ENCODE data around the gene METTL6. TPM values are rescaled to one million over a fixed set of nuclear protein-coding genes. Genes with fewer than 3 reads are reported as not detected.
A peak's percentile ranks its signal among the peaks of the same experiment; 100 is the strongest.

The METTL6 gene, protein sequence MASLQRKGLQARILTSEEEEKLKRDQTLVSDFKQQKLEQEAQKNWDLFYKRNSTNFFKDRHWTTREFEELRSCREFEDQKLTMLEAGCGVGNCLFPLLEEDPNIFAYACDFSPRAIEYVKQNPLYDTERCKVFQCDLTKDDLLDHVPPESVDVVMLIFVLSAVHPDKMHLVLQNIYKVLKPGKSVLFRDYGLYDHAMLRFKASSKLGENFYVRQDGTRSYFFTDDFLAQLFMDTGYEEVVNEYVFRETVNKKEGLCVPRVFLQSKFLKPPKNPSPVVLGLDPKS
- 20.9 and 23.2 TPM in 2 replicates for total RNA-seq (2014; rRNA removed; shearing (Covaris generic); ENCODE audit: low replicate concordance)

GRCh38 chr3:15427182-15427880, at the start of gene METTL6, which contains the start of gene EAF1:
Gene METTL6, minus strand, starts transcription at chr3:15427544. Its CDS starts 1,033 bp downstream, at chr3:15426511.
Gene EAF1, plus strand, starts transcription at chr3:15427598. Its CDS starts 182 bp downstream, at chr3:15427780.
- no peaks in the 10 kb centered on the region for H3K27me3 ChIP-seq (ENCODE audit: low read length)
- DNase-seq, result peak; percentile 94
- H3K9me2 ChIP-seq (replicated peaks; ENCODE audit: insufficient read depth, low read length), result no peaks in the 10 kb centered on the region; the same call in 1 of the 2 replicates
- peaks cover 24% of the 10 kb centered on the region for H3K36me3 ChIP-seq (ENCODE audit: insufficient read depth, low read length)
- H3K4me3 ChIP-seq (ENCODE audit: low read length), result peak within 1 kb of the TSS; percentile 82
- peaks cover 29% of the 10 kb centered on the region for H3K4me1 ChIP-seq (ENCODE audit: low read length)
- peaks cover 12% of the 10 kb centered on the region for H4K20me1 ChIP-seq (ENCODE audit: insufficient read depth, low read depth, low read length)
- peaks cover 83% of the 10 kb centered on the region for H3K79me2 ChIP-seq (ENCODE audit: low read length)
- peak within 1 kb of the TSS; percentile 77 for H3K4me2 ChIP-seq (ENCODE audit: low read depth, low read length, poor library complexity, severe bottlenecking)
- peak within 1 kb of the TSS; percentile 59; the same call in 1 of the 2 replicates for H2AFZ ChIP-seq (ENCODE audit: low read length)
- H3K9ac ChIP-seq (ENCODE audit: low read length), result peak within 1 kb of the TSS; percentile 92
- peak within 1 kb of the TSS; percentile 25; the same call in 1 of the 2 replicates for H3K27ac ChIP-seq (ENCODE audit: low read length)
- no peaks in the 10 kb centered on the region for H3K9me3 ChIP-seq (ENCODE audit: low read length)

DNA sequence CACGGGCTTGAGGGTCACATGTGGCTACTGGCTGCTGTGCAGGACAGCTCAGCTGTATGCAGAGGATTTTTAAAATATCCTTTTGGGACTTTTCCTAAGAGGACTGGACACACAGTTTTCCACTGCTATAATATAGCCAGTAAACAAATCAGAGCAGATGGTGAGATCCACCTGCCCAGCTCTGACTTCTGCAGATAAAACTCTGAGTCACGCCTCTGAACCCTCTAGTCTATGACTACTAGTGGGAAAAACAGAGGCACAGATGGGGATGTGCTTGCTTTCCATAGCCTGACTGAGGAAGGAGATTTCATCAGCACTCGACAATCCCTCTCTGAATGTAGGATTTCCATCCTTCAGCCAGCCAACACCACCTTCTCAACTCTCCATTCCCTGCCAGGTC, 49.0 kb upstream of the METTL6 start:
- Histone ChIP-seq H3K79me2 (ENCODE audit: low read length) (no peaks in the 10 kb centered on the region), H4K20me1 (ENCODE audit: insufficient read depth, low read depth, low read length) (no peaks in the 10 kb centered on the region), H3K36me3 (ENCODE audit: insufficient read depth, low read length) (no peaks in the 10 kb centered on the region), H3K27ac (ENCODE audit: low read length) (no peak overlapping the region), H3K9me3 (ENCODE audit: low read length) (no peaks in the 10 kb centered on the region), H2AFZ (ENCODE audit: low read length) (no peak overlapping the region), H3K27me3 (ENCODE audit: low read length) (no peaks in the 10 kb centered on the region), H3K4me2 (ENCODE audit: low read depth, low read length, poor library complexity, severe bottlenecking) (no peak overlapping the region), H3K4me1 (ENCODE audit: low read length) (peaks cover 36% of the 10 kb centered on the region), H3K4me3 (ENCODE audit: low read length) (no peak overlapping the region), H3K9ac (ENCODE audit: low read length) (no peak overlapping the region), H3K9me2 (replicated peaks; ENCODE audit: insufficient read depth, low read length) (no peaks in the 10 kb centered on the region)
- DNase-seq, result no peak

GRCh38 chr3:15475161-15475560, 47.8 kb upstream of the METTL6 start:
- no peaks in the 10 kb centered on the region for H3K9me2 ChIP-seq (replicated peaks; ENCODE audit: insufficient read depth, low read length)
- peaks cover 36% of the 10 kb centered on the region for H3K4me1 ChIP-seq (ENCODE audit: low read length)
- H3K27me3 ChIP-seq (ENCODE audit: low read length), result no peaks in the 10 kb centered on the region
- H3K79me2 ChIP-seq (ENCODE audit: low read length), result no peaks in the 10 kb centered on the region
- no peak overlapping the region for H3K4me3 ChIP-seq (ENCODE audit: low read length)
- H3K4me2 ChIP-seq (ENCODE audit: low read depth, low read length, poor library complexity, severe bottlenecking), result peak overlapping the region; percentile 48
- DNase-seq, result no peak
- H3K27ac ChIP-seq (ENCODE audit: low read length), result no peak overlapping the region
- peak overlapping the region; percentile 34; the same call in 1 of the 2 replicates for H3K9ac ChIP-seq (ENCODE audit: low read length)
- no peaks in the 10 kb centered on the region for H3K9me3 ChIP-seq (ENCODE audit: low read length)
- no peaks in the 10 kb centered on the region for H4K20me1 ChIP-seq (ENCODE audit: insufficient read depth, low read depth, low read length)
- H2AFZ ChIP-seq (ENCODE audit: low read length), result no peak overlapping the region
- H3K36me3 ChIP-seq (ENCODE audit: insufficient read depth, low read length), result no peaks in the 10 kb centered on the region

GRCh38 chr3:15471861-15472260, 44.5 kb upstream of the METTL6 start:
- no peak for DNase-seq
- Histone ChIP-seq H3K4me1 (ENCODE audit: low read length) (peaks cover 25% of the 10 kb centered on the region), H2AFZ (ENCODE audit: low read length) (no peak overlapping the region), H3K4me2 (ENCODE audit: low read depth, low read length, poor library complexity, severe bottlenecking) (no peak overlapping the region), H3K9ac (ENCODE audit: low read length) (no peak overlapping the region), H3K9me3 (ENCODE audit: low read length) (no peaks in the 10 kb centered on the region), H3K9me2 (replicated peaks; ENCODE audit: insufficient read depth, low read length) (no peaks in the 10 kb centered on the region), H3K27ac (ENCODE audit: low read length) (no peak overlapping the region), H3K79me2 (ENCODE audit: low read length) (no peaks in the 10 kb centered on the region), H3K36me3 (ENCODE audit: insufficient read depth, low read length) (no peaks in the 10 kb centered on the region), H3K27me3 (ENCODE audit: low read length) (no peaks in the 10 kb centered on the region), H4K20me1 (ENCODE audit: insufficient read depth, low read depth, low read length) (no peaks in the 10 kb centered on the region), H3K4me3 (ENCODE audit: low read length) (no peak overlapping the region)

DNA sequence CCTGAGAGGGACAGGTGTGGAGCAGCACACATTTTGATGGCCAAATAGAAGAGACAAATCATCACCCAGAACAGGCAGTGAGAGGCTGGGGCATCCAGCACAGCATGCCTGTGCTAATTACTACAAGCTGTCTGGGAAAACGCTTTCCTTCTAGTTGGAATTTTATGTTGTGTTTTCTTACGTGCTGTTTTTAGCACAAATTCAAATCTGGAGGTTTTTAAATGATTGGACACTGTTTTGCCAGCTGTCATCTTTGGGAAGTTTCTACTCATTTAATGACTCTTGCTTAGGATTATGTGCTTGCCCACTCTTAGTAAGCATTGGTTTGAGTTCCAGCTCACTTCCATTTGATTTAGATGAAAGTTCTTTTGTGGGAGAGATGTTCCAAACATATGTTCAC, 43.5 kb upstream of the METTL6 start:
- no peak overlapping the region for H3K4me2 ChIP-seq (ENCODE audit: low read depth, low read length, poor library complexity, severe bottlenecking)
- no peak overlapping the region for H3K4me3 ChIP-seq (ENCODE audit: low read length)
- no peak overlapping the region for H3K9ac ChIP-seq (ENCODE audit: low read length)
- no peak overlapping the region for H3K27ac ChIP-seq (ENCODE audit: low read length)
- no peaks in the 10 kb centered on the region for H4K20me1 ChIP-seq (ENCODE audit: insufficient read depth, low read depth, low read length)
- no peaks in the 10 kb centered on the region for H3K27me3 ChIP-seq (ENCODE audit: low read length)
- H3K4me1 ChIP-seq (ENCODE audit: low read length), result peaks cover 16% of the 10 kb centered on the region
- no peaks in the 10 kb centered on the region for H3K9me2 ChIP-seq (replicated peaks; ENCODE audit: insufficient read depth, low read length)
- no peak for DNase-seq
- H3K36me3 ChIP-seq (ENCODE audit: insufficient read depth, low read length), result no peaks in the 10 kb centered on the region
- H3K79me2 ChIP-seq (ENCODE audit: low read length), result no peaks in the 10 kb centered on the region
- no peak overlapping the region for H2AFZ ChIP-seq (ENCODE audit: low read length)
- H3K9me3 ChIP-seq (ENCODE audit: low read length), result no peaks in the 10 kb centered on the region

DNA sequence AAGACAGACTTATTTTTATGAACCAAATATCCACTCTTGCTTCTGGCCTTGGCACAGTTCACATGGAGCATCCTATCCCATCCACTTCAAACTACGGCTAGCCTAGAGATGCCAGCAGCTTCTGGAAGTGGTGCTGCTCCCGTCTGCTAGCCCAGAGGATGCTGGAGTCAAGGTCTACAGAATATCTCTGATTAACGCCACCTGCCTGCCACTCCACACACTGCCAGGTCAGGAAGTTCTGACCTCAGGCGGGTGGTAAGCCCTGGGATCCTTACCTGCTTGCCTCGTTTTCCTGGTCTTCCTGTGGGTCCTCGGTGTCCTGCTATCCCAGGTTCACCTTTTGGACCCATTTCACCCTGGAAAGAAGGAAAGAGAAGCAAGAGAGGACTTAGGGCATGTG, 42.9 kb upstream of the METTL6 start:
- peak; percentile 50 for DNase-seq
- H3K9ac ChIP-seq (ENCODE audit: low read length), result no peak overlapping the region
- no peaks in the 10 kb centered on the region for H4K20me1 ChIP-seq (ENCODE audit: insufficient read depth, low read depth, low read length)
- no peak overlapping the region for H3K4me3 ChIP-seq (ENCODE audit: low read length)
- peaks cover 14% of the 10 kb centered on the region for H3K4me1 ChIP-seq (ENCODE audit: low read length)
- H3K27ac ChIP-seq (ENCODE audit: low read length), result no peak overlapping the region
- H3K9me3 ChIP-seq (ENCODE audit: low read length), result no peaks in the 10 kb centered on the region
- H3K27me3 ChIP-seq (ENCODE audit: low read length), result no peaks in the 10 kb centered on the region
- H3K4me2 ChIP-seq (ENCODE audit: low read depth, low read length, poor library complexity, severe bottlenecking), result no peak overlapping the region
- no peaks in the 10 kb centered on the region for H3K9me2 ChIP-seq (replicated peaks; ENCODE audit: insufficient read depth, low read length)
- no peaks in the 10 kb centered on the region for H3K79me2 ChIP-seq (ENCODE audit: low read length)
- no peak overlapping the region for H2AFZ ChIP-seq (ENCODE audit: low read length)
- no peaks in the 10 kb centered on the region for H3K36me3 ChIP-seq (ENCODE audit: insufficient read depth, low read length)

- Histone ChIP-seq H3K9me2 (replicated peaks; ENCODE audit: insufficient read depth, low read length) (no peaks in the 10 kb centered on the region), H3K4me2 (ENCODE audit: low read depth, low read length, poor library complexity, severe bottlenecking) (no peak overlapping the region), H3K27ac (ENCODE audit: low read length) (no peak overlapping the region), H3K36me3 (ENCODE audit: insufficient read depth, low read length) (no peaks in the 10 kb centered on the region), H3K9me3 (ENCODE audit: low read length) (no peaks in the 10 kb centered on the region), H3K4me3 (ENCODE audit: low read length) (no peak overlapping the region), H2AFZ (ENCODE audit: low read length) (no peak overlapping the region), H3K27me3 (ENCODE audit: low read length) (no peaks in the 10 kb centered on the region), H3K79me2 (ENCODE audit: low read length) (no peaks in the 10 kb centered on the region), H4K20me1 (ENCODE audit: insufficient read depth, low read depth, low read length) (no peaks in the 10 kb centered on the region), H3K9ac (ENCODE audit: low read length) (no peak overlapping the region), H3K4me1 (ENCODE audit: low read length) (no peaks in the 10 kb centered on the region)
- DNase-seq, result no peak
Measured at GRCh38 chr3:15467227-15468181, 40.2 kb upstream of the METTL6 start.
